GM18519 (cell line): Measurements from ENCODE around the gene KANK3.
"Not testable (repeated sequence)": the region's sequence is repeated elsewhere in the genome, so short reads cannot be mapped to it uniquely, and the experiment has no call there.

Experiments used
- ATAC-seq: cut with Tn5 transposase; IDR thresholded peaks from one replicate; pipeline ENCODE4 v1.9.1; 2021; ENCODE audit warnings: mild to moderate bottlenecking, moderate library complexity; ENCODE audit not compliant: unreplicated experiment, low FRiP score

The KANK3 gene

DNA sequence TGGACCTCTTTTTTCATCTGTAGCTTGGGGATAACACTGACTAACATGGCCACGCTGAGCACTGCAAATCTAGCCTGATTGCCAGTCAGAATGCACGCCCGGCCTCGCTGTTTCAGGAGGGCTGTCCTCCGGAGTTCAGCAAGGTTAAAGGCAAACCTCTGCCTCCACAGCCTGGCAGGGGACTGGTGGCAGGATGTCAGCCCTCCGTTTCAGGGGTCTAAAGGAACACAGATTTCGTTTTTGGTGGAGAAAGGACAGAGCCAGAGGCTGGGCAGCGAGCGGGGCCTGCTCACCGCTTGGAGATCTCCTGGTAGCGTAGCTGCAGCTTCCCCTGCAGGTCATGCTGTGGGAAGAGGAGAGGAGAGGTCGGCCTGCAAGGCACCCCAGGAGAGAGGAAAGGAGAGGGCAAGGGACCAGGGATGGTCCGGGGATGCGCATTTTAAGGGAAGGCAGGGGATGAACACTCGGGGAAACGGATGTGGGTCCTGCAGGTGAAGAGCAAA lies 22.4 kb downstream of the KANK3 start:
- ATAC-seq, result no peak

DNA sequence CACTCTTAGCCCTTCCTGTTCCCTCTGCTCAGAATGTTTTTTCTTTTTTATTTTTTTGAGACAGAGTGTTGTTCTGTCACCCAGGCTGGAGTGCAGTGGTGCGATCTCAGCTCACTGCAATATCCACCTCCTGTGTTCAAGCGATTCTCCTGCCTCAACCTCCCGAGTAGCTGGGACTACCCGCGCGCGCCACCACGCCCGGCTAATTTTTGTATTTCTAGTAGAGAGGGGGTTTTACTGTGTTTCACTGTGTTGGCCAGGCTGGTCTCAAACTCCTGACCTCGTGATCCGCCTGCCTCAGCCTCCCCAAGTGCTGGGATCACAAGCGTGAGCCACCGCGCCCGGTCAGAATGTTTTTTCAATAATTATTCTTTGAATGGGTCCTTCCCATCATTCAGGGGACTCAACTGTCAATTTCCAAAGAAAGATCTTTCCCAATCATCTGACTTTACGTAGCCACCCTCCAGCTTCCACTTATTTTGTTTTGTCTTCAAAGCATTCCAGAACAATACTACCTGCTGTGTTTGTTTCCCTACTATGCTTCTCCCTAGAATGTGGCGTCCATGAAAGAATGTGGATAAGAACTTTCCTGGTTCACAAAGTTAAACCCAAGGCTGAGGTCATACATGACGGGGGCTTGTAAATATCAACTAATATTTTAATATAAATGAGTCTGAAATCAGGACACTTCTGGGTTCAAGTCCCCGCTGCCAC lies 23.1 kb downstream of the KANK3 start:
- no peak for ATAC-seq

DNA sequence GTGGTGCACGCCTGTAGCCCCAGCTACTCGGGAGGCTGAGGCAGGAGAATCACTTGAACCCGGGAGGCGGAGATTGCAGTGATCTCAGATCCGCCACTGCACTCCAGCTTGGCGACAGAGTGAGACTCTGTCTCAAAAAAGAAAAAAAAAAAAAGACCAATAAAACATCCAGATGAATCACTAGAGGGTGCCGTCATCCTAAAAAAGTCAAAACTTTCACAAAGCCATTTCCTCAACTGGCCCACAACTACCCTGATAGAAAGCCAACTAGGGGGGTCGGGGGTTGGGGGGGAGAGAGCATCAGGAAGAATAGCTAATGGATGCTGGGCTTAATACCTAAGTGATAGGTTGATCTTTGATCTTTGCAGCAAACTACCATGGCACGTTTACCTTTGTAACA lies 24.2 kb downstream of the KANK3 start:
- ATAC-seq, result not testable (repeated sequence)

DNA sequence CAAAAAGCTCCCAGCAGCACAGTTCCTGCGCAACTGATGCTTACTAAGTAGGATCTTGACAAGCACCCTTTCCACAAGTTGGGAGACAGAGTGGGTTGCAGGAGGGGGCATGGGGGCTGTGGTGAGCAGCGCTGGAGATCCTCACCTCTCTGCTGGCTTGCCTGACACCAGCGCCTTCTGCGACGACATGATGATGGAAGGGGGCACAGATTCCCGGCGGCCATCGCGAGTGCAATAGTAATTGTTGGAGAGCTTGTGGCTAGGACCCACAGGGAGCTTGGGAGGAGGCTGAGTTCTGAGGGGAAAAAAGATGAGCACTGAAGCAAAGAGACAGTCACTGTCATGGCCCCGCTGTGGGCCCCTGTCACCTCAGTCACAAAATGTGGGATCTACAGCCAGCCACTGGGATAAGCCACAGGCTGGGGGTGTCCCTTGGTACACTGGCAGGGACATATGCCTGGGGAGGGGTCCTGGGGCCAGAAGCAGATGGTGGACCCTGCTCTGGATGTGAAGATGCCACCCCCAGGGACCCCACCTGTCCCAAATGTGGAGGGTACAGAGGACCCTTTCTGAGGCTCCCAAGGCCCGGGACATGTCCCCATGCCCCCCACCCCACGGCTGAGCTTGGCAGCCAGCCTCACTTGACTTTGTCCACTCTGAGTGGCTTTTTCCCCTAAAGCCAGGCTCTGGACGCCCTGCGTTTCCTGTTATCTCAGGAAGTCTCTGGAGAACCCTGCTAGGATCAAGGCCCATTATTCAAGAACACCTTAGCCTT lies 26.5 kb downstream of the KANK3 start:
- no peak for ATAC-seq

DNA sequence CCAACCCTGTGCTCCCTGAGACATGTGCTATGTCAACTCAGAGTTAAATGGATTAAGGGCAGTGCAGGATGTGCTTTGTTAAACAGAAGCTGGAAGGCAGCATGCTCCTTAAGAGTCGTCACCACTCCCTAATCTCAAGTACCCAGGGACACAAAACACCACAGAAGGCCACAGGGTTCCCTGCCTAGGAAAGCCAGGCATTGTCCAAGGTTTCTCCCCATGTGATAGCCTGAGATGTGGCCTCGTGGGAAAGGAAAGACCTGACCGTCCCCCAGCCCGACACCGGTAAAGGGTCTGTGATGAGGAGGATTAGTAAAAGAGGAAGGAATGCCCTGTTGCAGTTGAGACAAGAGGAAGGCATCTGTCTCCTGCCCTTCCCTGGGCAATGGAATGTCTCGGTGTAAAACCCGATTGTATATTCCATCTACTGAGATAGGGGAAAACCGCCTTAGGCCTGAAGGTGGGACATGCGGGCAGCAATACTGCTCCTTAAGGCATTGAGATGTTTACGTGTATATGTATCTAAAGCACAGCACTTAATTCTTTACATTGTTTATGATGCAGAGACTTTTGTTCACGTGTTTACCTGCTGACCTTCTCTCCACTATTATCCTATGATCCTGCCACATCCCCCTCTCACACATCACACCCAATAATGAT lies 28.0 kb downstream of the KANK3 start:
- not testable (repeated sequence) for ATAC-seq

DNA sequence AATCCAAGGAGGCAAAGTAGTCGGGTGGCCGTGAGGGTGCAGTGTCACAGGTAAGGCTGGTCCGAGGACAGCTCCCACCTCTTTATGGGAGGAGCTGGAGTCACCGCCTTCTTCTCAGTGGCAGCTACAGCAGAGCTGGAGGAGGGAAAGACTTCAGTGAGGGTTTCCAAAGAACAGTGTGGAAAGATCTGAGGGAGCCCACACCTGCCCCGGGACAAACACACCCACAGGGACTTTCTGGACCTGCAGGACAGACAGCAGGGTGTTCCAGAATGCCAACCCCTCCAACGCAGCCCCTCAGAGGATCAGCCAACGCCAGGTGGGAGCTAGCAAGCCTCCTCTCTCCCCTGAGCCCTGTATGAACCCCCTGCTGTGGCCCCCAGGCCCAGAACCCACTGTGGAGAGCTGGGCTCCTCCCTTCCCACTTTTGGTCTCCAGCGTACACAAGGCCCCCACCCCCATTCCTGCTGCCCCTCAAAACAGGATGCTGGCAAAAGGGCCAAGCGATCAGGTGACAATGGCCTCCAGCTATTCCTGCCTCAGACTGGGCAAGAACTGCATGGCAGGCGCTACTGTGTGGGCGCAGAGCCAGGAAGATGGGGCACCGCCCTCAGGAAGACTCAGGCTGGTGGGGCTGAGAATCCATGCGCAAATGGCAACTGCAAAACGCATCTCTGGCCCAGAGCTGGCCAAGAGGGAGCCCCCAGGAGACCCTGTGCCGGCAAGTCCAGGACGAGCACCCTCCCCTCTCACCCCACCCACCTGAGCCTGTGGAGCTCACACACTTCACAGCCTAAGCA lies 31.4 kb downstream of the KANK3 start:
- no peak for ATAC-seq

DNA sequence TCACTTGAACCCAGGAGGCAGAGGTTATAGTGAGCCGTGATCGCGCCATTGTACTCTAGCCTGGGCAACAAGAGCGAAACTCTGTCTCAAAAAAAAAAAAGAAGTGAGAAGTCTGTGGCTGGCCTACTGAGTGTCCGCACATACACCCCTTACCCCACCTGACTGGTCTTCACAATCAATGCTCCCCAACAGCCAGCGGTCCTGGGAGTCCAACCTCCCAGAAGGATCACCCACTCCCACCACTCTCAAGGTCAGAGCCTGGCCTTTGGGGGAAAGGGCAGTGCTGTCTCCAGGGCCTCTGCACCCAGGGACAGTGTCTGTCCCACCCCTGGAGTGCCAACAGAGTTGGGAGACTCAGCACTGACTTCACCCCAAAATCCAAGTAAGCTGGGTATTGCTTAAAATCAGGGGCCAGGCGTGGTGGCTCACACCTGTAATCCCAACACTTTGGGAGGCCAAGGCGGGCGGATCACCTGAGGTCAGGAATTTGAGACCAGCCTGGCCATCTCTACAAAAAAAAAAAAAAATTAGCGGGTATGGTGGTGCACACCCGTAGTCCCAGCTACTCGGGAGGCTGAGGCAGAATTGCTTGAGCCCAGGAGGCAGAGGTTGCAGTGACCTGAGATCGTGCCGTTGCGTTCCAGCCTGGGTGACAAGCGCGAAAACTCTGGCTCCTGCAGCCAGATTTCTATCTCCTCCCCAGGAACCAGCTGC lies 32.6 kb downstream of the KANK3 start:
- no peak for ATAC-seq

DNA sequence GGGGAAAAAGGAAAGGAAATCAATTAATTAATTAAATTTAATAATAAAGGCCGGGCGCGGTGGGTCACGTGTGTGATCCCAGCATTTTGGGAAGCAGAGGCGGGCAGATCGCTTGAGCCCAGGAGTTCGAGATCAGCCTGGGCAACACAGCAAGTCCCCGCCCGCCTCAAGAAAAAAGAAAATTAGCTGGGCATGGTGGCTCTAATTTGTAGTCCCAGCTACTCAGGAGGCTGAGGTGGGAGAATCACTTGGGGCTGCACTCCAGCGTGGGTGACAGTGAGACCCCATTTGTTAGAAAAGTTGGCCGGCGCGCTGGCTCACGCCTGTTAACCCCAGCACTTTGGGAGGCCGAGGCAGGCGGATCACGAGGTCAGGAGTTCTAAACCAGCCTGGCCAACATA lies 34.2 kb downstream of the KANK3 start:
- ATAC-seq, result no peak

DNA sequence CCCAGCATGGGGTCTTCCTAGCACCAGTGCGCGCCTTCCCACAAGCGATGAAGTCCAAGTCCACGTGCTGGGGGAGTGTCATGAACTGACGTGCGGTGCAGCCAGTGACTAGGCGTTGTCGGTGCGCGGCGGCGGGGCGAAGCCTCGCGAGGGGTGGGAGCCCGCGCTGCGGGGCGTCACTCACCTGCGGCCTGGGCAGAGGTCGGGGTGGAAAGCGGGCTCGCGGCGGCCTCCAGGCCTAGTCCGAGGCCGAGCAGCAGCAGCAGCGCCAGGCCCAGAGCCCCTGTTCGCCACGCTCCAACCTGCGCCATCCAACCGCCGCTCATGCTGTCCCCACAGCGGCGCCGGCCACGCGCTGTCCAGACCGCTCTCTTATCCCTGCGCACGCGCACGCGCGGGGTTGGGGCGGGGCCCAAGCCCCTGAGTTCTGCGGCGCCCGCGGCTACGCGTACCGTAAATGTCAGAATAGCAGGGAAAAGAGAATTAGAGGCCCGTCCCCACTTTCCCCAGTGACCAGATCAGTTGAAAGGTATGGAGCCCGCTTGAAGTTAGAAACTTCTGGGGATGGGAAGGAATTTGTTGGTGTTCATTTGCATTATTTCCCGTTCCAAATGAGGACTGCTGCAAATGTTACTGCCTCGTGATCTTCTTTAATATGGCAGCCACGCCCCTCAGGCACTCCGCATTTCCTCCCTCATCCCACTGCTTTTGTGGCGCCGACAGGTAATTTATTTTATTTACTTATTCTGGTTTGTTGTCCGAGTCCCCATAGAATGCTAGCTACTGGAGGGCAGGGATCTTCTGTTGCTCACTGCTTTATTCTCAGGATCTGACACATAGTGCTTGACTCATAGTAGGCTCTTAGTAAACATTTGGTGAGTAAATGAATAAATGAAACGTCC lies 34.8 kb downstream of the KANK3 start, which contains the start of gene CD320:
TSS of gene CD320 (minus strand) at position 394 of the 902 bp plus-strand sequence. CDS start at position 326, 68 bp downstream.
- ATAC-seq, result no peak

DNA sequence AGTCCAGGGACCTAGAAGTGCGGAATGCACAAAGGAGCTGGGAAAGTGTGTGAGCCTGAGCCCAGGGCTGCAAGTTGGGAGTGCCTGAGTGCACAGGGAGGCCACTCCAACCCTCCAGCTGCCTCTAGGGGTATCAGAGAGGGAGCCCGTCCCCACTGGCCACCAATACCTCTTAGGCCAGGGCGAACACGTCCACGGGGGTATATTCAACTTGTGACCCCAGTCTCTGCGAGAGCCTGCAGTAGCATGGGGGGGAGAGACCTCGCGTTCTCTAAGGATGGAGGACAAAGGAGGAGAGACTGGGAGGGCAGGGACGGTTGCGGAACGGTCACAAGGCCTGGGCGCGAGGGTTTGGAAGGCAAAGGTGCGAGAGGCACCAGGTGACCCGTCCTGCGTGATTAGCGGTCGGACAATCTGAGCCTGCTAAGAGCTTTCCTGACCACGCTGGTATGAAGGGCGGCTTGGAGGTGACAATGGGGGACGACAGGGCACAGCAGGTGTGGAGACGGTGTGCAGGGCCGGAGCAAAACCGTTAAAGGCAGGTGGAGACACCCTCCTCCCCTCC lies 35.6 kb downstream of the KANK3 start:
- no peak for ATAC-seq

DNA sequence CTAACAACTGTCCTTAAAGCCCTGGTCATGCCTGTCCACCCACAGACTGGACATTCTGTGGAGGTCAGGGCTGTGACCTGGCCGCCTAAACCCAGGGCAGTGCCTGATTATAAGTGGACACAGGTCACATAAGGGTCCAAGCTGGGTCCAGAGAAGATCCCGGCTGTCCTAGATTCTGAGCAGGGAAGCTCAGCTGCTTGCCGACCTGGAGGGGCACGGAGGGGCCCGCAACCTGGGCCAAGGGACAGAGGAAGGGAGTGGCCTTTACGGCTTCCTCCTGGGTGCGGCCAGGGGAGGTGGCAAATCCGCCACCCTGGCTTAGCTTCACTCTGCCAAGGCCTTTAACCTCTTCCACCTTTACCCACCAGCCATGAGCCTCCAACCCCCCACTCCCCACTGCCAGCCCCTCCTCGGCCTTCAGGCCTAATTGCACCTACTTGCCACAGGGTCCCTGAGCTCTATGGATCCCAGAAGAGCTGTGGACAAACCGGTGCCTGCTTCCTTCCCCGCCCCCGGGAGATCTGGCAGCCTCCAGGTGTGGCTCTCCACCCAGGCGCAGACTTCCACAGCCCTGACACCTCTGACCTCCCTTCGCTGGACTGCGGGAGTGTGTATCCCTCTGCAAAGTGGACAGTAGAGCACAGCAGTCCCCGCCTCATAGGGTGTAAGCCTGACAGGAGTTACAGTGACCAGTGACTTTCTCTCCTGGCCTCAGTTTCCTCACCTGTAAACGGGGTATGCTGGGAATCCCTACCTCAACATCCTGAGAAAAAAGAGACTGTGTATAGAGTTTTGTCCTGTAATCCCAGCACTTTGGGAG lies 36.6 kb downstream of the KANK3 start:
- ATAC-seq, result no peak

DNA sequence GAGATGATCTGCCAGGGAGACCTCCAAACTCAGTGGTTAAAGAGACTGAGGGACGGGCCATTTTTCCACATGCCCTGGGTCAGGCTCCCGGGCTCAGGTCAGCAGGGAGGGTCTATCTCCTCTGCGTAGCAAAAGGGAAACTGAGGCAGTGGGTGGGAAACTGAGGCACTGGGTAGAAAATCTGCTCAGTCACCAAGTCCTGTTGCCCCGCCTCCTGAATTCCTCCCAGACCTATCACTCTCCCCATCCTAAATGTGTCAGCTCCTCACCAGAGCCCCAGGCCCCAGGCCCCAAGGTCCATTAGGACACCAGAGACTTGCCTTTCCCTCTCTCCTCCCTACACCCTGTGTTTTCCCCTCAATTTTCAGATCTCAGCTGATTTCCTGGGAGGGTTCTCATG lies 37.3 kb downstream of the KANK3 start:
- no peak for ATAC-seq

DNA sequence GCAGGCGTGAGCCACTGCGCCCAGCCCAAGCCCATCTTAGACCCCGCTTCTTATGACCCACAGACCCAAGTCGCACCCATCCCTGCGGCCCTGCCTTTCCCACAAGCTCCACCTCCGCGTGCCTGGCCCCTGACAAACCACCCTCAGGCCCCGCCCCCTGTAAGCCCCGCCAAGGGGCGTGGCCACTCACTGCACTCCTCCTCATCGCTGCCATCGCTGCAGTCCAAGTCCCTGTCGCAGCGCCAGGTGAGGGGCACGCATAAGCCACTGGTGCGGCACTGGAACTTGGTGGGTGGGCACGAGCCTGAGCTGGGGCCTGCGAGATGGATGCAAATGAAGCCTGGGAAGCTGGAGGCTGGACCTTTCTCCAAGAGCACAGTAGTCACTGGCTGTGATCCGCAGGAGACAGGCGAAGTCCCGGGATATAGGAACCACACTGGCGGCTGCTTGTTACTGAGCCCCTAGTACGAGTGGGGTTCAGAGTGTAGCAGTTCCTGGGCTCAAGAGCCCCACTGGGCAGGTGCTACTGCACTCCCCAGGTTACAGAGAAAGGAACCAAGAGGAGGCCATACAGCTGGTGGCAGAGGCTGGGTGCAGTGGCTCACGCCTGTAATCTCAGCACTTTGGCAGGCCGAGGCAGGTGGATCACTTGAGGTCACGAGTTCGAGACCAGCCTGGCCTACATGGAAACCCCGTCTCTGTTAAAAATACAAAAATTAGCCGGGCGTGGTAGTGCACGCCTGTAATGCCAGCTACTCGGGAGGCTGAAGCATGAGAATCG lies 38.0 kb downstream of the KANK3 start:
- ATAC-seq, result no peak

DNA sequence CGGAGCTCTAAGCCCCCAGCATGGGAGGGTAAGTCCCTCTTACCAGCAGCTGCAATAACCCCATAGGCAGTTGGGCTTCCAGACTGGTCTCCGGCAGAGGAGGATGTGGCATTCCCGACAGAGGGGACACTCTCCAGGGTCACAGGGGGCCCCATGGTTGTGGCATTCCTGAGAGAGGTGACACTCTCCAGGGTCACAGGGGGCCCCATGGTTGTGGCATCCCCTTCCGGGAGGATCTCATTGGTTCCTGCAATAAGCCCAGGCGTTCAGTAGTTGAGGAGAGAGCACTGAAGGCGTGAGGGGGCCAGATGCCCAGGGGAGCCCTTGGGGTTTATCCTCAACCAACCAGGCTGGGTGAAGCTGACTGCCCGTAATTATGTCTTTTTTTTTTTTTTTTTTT lies 40.3 kb downstream of the KANK3 start:
- no peak for ATAC-seq

DNA sequence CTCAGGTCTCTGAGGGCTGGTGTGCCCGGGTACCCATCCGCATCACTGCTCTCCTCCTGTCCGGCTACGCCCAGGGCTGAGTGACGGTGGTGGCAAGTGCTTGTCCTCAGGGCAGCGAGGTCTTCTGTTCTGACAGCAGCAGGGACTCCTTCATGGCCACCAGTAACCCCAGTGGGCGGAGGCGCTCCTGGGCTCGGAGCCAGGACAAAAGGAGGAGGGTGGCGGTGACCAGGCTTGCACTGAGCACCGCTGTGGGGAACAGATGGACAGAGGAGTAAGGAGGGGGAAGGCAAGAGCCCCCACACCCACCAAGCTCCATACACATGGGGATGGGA lies 40.7 kb downstream of the KANK3 start:
- no peak for ATAC-seq

DNA sequence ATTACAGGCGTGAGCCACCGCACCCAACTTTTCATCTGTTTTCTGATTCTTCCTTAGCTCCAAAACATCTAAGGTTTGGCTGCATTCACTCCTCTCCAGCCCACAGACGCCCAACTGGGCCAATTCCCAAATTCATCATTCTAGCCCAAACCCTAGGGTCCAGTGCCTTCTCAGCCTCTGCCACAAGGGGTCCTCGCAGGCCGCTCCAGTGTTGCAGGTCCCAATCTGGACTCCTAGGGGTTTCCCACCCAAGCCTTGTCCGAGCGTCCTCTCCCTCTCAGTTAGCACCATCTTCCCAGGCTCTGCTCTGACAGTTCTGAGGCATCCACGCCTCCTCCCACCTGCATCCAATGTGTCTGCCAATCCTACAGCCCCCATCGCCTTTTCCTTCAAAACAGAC lies 51.7 kb downstream of the KANK3 start:
- ATAC-seq, result not testable (repeated sequence)

DNA sequence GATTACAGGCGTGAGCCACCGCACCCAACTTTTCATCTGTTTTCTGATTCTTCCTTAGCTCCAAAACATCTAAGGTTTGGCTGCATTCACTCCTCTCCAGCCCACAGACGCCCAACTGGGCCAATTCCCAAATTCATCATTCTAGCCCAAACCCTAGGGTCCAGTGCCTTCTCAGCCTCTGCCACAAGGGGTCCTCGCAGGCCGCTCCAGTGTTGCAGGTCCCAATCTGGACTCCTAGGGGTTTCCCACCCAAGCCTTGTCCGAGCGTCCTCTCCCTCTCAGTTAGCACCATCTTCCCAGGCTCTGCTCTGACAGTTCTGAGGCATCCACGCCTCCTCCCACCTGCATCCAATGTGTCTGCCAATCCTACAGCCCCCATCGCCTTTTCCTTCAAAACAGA lies 66.6 kb downstream of the KANK3 start:
- not testable (repeated sequence) for ATAC-seq
